ENCODE measurements around the gene OR2M3. TPM values are rescaled to one million over a fixed set of nuclear protein-coding genes. Genes with fewer than 3 reads are reported as not detected.

OR2M3 gene
- polyA plus RNA-seq, 1 donor from 2014 or later, result not detected

- Histone ChIP-seq H3K4me3 (ENCODE audit: low read length) (no peak overlapping the region), H3K27ac (ENCODE audit: low read length) (no peak overlapping the region), H3K4me2 (ENCODE audit: low read length) (no peak overlapping the region), H2AFZ (ENCODE audit: low read depth, low read length) (no peak overlapping the region), H3K36me3 (ENCODE audit: insufficient read depth, low read length) (no peaks in the 10 kb centered on the region), H3K27me3 (ENCODE audit: insufficient read depth, low read depth, low read length) (no peaks in the 10 kb centered on the region), H4K20me1 (ENCODE audit: insufficient read depth) (no peaks in the 10 kb centered on the region), H3F3A (ENCODE audit: insufficient read depth, low read length, poor library complexity, severe bottlenecking) (no peaks in the 10 kb centered on the region), H3K9me2 (ENCODE audit: insufficient read depth, low read length) (no peaks in the 10 kb centered on the region), H3K9me3 (ENCODE audit: low read length) (peaks cover 5% of the 10 kb centered on the region), H3K79me2 (replicated peaks; ENCODE audit: insufficient read depth, low read length) (no peaks in the 10 kb centered on the region), H3K9ac (ENCODE audit: low read length) (no peak overlapping the region)
- TF ChIP-seq RAD21 (conservative IDR thresholded peaks at IDR 0.05), result no peak
- no peak for TF ChIP-seq POLR2AphosphoS5 (IDR thresholded peaks at IDR 0.05)
- no peak for TF ChIP-seq EP300 (conservative IDR thresholded peaks at IDR 0.05; ENCODE audit: poor library complexity, severe bottlenecking)
- TF ChIP-seq MXI1 (conservative IDR thresholded peaks at IDR 0.05; ENCODE audit: poor library complexity, severe bottlenecking), result no peak
- TF ChIP-seq REST (IDR thresholded peaks at IDR 0.05; ENCODE audit: borderline replicate concordance), result no peak
These were observed 31.9 kb upstream of the OR2M3 start for GRCh38 chr1:248165186-248165585.

GRCh38 chr1:248174521-248174920 lies 22.5 kb upstream of the OR2M3 start, which contains the start of gene OR2M2:
TSS of gene OR2M2 (plus strand) at chr1:248174821. CDS start at chr1:248179986, 5,165 bp downstream.
- H3K4me2 ChIP-seq (ENCODE audit: low read length), result no peak within 1 kb of the TSS
- no peaks in the 10 kb centered on the region for H3F3A ChIP-seq (ENCODE audit: insufficient read depth, low read length, poor library complexity, severe bottlenecking)
- H3K9ac ChIP-seq (ENCODE audit: low read length), result no peak within 1 kb of the TSS
- H3K9me3 ChIP-seq (ENCODE audit: low read length), result no peaks in the 10 kb centered on the region
- H3K36me3 ChIP-seq (ENCODE audit: insufficient read depth, low read length), result no peaks in the 10 kb centered on the region
- H4K20me1 ChIP-seq (ENCODE audit: insufficient read depth), result no peaks in the 10 kb centered on the region
- no peaks in the 10 kb centered on the region for H3K27me3 ChIP-seq (ENCODE audit: insufficient read depth, low read depth, low read length)
- H2AFZ ChIP-seq (ENCODE audit: low read depth, low read length), result no peak within 1 kb of the TSS
- no peaks in the 10 kb centered on the region for H3K9me2 ChIP-seq (ENCODE audit: insufficient read depth, low read length)
- no peak within 1 kb of the TSS for H3K27ac ChIP-seq (ENCODE audit: low read length)
- H3K4me3 ChIP-seq (ENCODE audit: low read length), result no peak within 1 kb of the TSS
- H3K79me2 ChIP-seq (replicated peaks; ENCODE audit: insufficient read depth, low read length), result no peaks in the 10 kb centered on the region
- TF ChIP-seq EZH2 (IDR thresholded peaks at IDR 0.05; ENCODE audit: borderline replicate concordance, insufficient read depth, low read length, poor library complexity, severe bottlenecking) (no peak), POLR2AphosphoS5 (IDR thresholded peaks at IDR 0.05) (no peak), MXI1 (conservative IDR thresholded peaks at IDR 0.05; ENCODE audit: poor library complexity, severe bottlenecking) (no peak), CTCF (IDR thresholded peaks at IDR 0.05; ENCODE audit: poor library complexity, severe bottlenecking) (no peak), EP300 (conservative IDR thresholded peaks at IDR 0.05; ENCODE audit: poor library complexity, severe bottlenecking) (no peak), RAD21 (conservative IDR thresholded peaks at IDR 0.05) (no peak), REST (IDR thresholded peaks at IDR 0.05; ENCODE audit: borderline replicate concordance) (no peak), SMC3 (conservative IDR thresholded peaks at IDR 0.05; ENCODE audit: poor library complexity) (no peak), TAF1 (IDR thresholded peaks at IDR 0.05; ENCODE audit: low read depth) (no peak)

All from neural cell (in vitro differentiated cells).